GM18861 (cell line): ENCODE results near the gene ZNF136.
A peak's percentile ranks its signal among the peaks of the same experiment; 100 is the strongest.

ENCODE experiments used
- ATAC-seq: cut with Tn5 transposase; IDR thresholded peaks from one replicate; pipeline ENCODE4 v1.9.1; 2021; ENCODE audit not compliant: unreplicated experiment

Gene ZNF136

DNA sequence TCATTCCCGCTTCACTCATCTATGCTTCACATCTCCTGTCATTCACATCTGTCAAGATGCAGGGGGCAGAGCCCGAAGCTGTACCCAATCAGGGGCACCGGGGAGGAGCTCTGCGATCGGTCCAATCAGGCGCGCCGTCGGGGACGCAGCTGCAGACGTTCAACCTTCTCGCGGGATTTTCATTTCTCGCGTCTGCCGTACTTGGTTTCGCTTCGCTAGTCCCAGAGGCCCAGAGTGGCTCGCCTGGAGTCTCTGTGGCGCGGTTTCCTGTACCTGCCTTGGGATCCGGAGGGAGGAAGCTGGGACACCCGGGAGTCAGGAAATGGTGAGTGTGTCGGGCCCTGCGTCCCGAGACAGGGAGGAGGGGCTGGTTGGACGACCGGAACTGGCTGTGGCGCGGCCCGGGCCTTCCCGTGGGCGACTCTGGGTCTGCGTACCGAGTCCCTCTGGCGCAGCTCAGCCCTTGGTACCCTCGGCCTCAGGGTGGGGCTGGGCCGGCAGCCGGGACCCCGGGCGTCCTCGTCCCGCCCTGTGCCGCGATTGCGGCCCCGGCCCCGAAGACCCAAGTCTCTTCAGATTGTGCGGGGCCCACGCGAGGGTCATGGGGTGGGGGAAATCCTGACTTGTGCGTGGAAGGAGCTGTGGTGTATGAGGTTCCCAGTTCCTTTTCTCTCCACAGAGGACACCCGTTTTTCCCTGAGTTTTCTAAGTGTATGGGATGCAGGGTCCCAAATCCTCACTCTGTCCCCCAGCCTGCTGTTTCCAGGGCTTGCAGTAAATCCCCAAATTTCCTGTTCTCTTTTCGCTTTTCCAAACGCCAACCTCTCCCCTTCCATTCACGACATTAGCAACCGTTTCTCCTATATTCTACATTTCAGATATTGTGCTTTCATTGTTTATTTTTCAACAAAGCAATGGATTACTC, at the start of gene ZNF136:
TSS of gene ZNF136 (plus strand) at position 215 of the 925 bp plus-strand sequence. CDS start at position 323, 108 bp downstream.
- peak; percentile 86 for ATAC-seq

DNA sequence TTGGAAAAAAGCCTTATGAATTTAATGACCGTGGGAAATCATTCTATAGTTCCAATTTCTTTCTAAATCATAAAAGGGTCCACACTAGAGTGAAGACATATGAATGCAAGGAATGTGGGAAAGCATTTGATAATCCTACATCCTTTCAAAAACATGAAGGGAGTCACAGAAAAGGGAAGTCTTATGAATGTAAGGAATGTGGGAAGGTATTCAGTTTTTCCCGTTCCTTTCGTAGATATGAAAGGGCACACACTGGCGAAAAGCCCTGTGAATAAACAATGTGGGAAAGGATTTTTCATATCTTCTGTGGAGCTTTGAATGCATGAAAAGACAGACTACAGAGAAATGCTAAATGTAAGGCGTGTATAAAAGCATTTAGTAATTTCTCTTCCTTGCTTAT, 49.8 kb upstream of the ZNF136 start:
- no peak for ATAC-seq

DNA sequence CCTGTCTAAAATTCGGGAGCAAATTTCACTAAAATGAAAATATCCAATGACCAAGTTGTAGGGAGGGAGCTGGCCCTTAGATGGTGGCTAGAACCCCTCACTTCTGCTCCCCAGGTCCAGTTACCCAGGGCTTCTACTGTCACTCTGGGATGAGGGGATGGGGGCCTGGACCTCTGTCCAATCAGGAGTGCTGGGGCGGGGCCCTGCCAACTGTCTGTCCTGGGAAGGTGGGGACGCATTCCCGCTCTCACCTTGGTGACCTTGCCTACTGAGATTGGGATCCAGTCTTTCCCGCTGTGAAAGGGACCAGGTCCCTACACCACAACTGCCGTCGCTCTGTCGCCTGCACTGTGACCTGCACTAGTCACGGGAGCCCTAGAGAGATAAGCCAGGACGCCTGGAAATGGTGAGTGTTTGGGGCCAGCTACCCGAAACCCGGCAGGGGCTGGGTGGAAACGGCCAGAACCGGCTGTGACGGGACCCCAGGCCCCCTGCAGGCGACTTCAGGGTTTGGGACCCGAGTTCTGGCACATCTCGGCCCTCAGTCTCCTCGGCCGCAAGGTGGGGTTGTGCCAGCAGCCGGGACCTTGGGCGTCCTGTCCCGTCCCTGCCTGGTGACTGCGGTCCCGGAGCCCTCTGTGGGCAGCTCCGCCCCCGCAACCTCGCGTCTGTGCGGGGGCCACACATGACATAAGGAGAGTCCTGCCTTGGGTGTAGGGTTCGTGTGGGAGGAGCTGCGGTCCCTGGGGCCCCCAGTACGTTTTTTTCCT, 45.5 kb upstream of the ZNF136 start:
- ATAC-seq, result no peak

DNA sequence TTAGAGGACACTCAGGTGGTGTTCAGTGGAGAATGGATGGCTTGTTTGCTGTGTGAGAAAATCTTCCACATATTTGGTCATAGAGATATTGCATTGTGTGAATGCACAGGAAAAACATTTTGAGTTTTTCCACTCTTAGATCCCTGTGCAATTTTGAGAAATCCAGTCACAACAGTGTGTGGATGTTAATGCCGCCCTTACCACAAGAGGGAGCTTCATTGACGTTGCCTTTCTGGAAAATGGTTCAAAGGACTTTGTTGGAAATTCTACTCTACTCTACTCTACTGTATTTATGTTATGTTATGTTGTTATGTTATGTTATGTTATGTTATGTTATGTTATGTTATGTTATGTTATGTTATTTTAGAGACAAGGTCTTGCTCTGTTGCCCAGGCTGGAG, 36.2 kb upstream of the ZNF136 start:
- ATAC-seq, result no peak

DNA sequence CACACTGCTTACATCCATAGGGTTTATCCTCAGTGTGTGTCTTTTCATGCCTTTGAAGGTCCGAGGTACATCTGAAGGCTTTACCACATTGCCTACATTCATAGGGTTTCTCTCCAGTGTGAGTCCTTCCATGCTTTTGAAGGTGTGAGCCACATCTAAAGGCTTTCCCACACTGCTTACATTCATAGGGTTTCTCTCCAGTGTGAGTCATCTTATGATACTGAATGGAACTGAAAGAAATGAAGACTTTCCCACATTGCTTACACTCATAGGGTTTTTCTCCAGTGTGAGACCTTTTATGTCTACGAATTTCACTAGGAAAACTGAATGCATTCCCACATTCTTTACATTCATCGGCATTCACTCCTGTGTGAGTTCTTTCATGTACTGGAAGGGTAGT, 29.8 kb upstream of the ZNF136 start:
- no peak for ATAC-seq

DNA sequence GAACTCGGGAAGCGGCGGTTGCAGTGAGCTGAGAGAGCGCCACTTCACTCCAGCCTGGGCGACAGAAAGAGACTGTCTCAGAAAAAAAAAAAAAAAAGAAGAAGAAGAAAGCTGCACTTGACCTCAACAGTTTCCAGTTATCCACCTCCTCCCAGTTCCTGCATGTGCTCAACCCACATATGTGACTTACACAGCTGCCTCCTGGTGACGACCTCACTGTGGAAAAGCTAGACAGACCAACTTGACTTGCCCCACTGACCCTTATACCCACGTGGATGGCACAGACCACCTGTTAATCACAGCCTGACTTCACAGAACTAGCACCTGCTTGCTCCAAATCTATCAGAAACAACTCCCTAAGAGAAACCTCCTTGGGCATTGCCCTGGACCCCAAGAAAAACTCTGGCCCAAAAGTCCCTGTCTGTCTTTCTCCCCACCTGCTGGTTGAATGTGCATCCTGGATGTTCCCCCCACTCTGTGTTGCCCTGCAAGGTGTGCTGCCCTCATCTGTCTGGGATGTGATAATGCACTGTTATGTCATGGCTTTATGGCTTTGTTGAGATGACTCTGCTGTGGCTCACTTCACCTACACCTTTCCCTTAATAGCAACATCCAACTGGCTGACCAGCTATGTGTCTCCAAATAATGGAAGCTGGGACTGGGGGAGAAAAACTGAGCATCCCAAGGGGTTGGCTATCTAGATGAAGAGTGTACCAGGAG, 25.5 kb upstream of the ZNF136 start:
- no peak for ATAC-seq

DNA sequence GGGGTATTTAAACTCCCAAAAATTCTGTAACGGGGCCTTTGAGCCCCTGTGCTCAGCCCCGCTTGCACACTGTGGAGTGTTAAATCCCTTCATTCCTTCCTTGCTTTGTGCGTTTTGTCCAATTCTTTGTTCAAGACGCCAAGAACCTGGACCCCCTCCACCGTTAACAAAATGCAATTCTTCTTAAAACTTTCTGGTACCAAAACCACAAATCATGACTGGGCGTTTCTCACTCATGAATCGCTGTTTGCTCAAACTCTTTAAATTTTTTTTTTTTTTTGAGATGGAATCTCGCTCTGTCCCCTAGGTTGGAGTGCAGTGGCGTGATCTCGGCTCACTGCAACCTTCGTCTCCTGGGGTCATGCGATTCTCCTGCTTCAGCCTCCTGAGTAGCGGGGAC, 23.6 kb upstream of the ZNF136 start:
- ATAC-seq, result no peak

DNA sequence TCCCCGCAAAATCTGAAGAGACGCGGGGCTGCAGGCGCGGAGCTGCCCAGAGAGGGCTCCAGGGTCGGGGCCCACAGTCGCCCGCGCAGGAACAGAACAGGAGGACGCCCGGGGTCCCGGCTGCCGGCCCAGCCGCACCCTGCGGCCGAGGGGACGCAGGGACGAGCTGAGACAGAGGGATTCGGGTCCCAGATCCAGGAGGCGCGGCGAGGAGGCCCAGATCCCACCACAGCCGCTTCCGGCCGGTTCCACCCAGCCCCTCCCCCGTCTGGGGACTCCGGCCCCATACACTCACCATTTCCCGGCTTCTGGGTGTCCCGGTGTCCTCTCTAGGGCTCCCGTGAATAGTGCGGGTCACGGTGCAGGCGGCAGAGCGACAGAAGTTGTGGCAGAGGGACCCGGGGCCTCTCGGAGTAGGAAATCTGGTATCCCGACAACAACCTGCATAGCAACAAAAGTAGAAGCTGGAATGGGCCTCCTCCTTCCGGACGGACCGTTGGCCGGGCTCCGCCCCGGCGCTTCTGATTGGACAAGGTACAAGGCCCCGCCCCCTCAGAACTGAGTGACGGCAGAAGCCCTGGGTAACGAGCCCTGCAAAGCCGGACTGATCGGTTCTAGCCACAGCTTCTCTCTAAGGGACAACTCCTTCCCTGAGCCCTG, 22.9 kb upstream of the ZNF136 start, which contains the start of gene ZNF20:
TSS of gene ZNF20 (minus strand) at position 466 of the 660 bp plus-strand sequence. CDS start at position 298, 168 bp downstream.
- ATAC-seq, result peak; percentile 82

DNA sequence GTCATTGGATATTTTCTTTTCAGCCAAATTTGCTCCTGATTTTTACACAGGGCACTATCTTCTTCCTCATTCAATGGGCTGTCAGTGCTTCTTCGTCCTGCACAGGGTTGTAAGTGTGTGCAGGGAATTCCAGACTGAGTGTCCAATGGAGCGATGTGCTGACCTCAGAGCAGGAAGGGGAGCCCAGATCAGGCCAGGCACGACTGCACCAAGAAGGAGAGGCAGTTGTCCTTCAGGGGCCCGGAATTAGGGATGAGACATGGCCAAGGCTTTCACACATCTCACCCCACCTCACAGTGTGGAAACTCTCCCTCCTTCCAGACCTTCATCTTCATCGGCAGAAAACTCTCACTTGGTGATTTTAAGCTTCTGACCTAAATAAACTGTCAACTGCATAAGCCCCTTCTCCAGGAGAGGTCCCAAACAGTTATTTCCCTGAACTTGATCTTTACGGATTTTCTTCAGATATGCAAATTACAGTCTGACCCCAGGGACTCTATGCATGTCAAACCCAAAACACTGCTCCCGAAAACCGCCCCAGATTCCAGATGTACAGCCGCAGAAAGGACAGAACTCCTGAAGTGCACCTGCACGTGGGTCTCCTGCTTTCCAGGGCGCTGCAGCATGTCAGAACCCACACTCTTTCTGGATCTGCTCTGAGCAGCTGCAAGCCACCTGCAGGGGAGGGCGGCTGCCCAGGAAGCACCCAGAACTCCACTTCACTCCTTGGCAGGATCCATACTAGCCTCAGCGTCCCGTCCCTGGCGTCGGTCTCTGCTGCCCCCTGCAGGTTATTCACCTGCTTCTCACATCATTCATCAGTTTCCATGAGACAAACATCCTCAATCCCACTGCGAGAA, 22.1 kb upstream of the ZNF136 start:
- peak; percentile 39 for ATAC-seq

DNA sequence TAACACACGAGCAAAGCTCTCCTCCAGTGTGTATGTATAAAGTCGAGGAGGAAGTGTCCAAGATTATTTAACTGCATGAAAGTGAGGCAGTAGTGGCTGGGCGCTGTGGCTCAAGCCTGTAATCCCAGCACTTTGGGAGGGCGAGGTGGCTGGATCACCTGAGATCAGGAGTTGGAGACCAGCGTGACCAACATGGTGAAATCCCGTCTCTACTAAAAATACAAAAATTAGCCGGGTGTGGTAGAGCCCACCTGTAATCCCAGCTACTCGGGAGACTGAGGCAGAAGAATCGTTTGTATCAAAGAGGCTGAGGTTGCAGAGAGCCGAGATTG, 21.5 kb upstream of the ZNF136 start:
- no peak for ATAC-seq

DNA sequence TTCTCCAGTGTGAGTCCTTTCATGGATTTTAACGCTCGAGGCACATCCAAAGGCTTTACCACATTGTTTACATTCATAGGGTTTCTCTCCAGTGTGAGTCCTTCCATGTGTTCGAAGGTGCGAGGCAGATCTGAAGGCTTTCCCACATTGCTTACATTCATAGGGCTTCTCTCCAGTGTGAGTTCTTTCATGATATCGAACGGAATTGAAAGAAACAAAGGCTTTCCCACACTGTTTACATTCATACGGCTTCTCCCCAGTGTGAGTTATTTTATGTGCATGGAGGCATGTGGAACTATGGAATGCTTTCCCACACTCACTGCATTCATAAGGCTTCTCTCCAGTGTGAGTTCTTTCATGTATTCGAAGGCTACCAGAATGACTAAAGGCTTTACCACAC, 17.5 kb upstream of the ZNF136 start:
- no peak for ATAC-seq

DNA sequence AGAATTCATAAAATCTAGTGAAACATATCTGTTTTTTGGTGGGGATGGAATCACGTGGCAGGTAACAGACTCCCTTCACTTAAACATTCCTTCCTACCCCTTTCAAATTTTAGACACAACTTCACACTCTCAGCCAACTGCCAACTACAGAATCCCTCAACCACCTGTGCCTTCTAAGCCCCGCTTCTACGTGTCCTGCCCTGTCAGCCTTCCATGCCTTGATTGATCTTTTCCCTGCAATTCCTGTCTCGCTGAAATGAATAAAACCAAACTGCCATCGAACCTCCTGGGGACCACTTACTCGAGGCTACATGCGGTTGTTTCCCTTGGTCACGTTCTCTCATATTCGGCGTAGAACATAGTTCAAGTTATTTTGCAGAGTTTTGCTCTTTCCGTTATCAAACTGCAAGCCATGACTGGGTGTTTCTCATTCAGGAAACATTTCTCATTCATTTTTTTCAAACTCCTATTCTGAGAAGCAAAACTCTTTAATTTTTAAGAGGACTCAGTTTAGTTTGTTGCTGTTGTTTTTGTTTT, 7.5 kb upstream of the ZNF136 start:
- no peak for ATAC-seq

DNA sequence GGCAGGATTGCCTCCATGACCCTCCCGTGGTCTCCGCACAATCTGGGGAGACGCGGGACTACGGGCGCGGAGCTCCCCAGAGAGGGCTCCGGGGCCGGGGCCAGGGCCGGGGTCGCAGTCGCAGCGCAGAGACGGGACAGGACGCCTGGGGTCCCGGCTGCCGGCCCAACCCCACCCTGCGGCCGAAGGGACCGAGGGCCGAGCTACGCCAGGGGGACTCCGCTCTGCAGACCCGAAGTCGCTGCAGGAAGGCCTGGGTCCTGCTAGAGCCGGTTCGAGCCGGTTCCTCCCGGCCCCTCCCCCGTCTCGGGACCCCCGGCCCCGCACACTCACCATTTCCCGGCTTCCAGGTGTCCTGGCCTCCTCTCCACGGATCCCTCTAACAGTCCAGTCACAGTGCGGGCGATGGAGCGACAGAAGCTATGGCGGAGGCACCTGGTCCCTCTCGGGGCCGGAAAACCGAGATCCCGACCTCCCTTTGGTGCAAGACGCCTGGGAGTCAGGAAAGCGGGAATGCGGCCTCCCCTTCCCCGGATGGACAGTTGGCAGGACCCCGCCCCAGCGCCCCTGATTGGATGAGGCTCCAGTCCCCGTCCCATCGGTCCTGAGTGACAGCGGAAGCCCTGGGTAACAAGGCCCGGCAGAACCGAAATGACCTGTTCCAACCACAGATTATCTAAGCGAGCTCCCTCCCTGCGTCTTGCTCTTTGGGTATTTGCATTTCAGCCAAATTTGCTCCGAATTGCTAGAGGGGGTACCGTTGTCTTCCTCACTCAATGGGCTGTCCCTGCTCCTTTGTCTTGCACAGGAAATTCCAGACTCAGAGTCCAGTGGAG, 6.5 kb upstream of the ZNF136 start, which contains the start of gene ZNF625:
TSS of gene ZNF625 (minus strand) at position 512 of the 836 bp plus-strand sequence. CDS start at position 336, 176 bp downstream.
- ATAC-seq, result peak; percentile 70

DNA sequence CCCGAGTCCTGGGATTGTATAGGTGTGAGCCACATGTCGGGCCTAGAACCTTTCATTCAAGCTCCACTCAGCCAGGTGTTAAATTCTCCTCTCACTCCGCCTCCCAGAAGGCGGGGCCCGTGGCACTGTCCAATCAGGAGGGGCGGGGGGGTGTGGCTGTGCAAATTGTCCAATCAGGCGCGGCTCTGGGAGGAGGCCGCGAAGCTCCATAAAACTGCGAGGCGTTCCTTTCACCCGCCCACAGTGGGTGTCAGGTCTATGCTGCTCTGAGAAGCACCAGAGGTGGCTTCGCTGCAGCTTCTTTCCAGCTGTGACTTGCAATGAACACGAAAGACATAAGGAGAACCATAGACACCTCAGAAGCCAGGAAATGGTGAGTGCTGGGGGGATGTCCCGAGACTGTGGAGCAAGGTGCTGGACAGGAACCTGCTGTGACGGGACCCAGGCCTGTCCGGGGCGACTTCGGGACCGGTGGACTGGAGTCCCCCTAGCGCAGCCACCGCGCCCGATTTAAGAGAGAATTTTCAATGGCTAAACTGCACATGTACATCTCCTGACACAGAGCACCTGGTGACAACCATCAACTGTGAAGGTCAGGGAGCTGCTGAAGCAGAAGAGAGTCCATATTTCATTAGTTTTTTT, 3.0 kb upstream of the ZNF136 start:
- ATAC-seq, result no peak

DNA sequence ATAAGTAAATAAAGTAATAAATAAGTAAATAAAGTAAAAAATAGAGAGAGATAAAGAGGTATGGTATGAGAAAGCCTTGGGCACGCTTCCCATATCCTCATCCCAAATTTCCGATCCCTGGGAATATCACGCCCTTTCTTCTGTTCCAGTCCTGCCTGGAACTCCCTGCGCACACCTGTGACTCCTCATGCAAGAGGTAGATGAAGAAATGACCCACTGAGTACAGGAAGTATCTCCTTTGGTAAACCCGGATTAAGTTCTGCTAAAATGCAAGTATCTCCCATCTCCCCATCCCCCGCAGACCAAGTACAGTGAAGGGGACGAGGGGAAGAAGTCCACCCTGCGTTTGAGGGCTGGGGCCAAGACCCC, 399 bp upstream of the ZNF136 start:
- peak; percentile 8 for ATAC-seq

DNA sequence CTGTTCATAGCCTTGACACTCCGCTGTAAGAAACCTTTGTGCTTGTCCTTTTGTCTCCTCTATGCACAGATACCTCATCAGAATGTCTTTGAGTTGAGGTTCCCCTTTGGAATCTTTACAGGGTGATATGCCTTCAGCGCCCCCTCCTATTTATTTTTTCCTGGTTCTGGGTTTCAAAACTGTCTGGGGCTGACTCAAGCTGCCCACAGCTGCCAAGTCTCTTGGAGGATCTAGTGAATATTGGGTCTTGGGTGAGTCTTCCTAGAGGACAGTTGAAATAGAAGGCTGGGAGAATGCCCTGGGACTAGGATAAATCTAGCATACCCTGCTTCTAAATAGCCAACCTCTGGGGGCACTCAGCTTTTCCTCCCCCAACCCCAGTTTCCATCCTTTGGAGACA, 930 bp downstream of the ZNF136 start:
- ATAC-seq, result no peak

DNA sequence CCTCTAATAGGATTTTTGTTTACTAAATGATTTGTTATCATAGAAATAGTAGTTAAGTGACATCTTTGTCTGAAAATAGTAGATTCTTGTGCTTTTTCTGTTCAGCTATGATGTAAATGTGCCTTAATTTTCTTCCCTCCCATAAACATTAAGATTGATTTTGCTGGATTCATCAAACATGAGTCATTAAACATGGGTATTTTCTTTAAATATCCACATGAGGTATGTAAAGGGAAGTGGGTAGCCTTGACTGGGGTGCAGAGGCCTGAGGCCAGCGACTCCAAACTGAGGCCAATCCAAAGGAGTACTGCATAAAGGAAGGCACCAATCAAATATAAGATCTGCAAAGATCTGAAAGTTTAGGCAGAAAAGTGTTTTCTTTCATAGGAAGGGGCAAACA, 3.7 kb downstream of the ZNF136 start:
- no peak for ATAC-seq

DNA sequence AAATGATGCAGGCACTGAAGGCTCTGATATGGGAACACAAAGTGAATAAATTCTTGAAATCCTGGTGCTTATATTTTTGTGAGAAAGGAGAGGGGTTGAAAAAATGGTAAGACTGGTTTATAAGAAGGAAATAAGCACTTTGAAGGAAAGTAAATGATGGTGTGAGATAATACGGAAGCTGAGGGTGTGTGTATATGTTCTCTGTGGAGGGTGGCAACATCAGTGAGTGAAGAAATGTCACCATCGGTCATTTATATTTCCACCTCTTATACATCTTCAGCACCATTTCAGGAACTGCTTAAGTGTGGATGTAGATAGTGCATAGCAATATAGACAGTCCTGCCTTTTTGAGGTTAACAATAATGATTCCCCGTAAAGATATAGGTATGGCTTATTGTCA, 17.5 kb downstream of the ZNF136 start:
- no peak for ATAC-seq
